ENCODE measurements around the gene CDC25C.

GRCh38 chr5:138257583-138257982 is 74.0 kb downstream of the CDC25C start:
- TF ChIP-seq EZH2 (IDR thresholded peaks at IDR 0.05; ENCODE audit: low read depth) (no peak), CTCF (conservative IDR thresholded peaks at IDR 0.05) (no peak)

All from PC-9 (cell line).